Embryonic facial prominence (tissue), 1 donor: ENCODE data around the gene MARK4.
"Not testable (repeated sequence)": the region's sequence is repeated elsewhere in the genome, so short reads cannot be mapped to it uniquely, and the experiment has no call there.

ENCODE experiments used
- DNase-seq: peaks from one replicate; pipeline ENCODE4 v3.0.0-alpha.2; 2016; ENCODE audit errors: extremely low spot score

Gene MARK4

GRCh38 chr19:45305421-45305820, 54.4 kb downstream of the MARK4 start:
- DNase-seq, result no peak

- no peak for DNase-seq
These were observed 55.0 kb downstream of the MARK4 start for GRCh38 chr19:45306040-45306439.

GRCh38 chr19:45306518-45307027, 55.5 kb downstream of the MARK4 start:
- DNase-seq, result no peak

- DNase-seq, result no peak
These were observed 56.3 kb downstream of the MARK4 start for GRCh38 chr19:45307361-45307760.

GRCh38 chr19:45309322-45309721, 58.3 kb downstream of the MARK4 start:
- not testable (repeated sequence) for DNase-seq

- DNase-seq, result no peak
These were observed 60.5 kb downstream of the MARK4 start for GRCh38 chr19:45311621-45312020.

GRCh38 chr19:45312285-45312684, 61.2 kb downstream of the MARK4 start:
- not testable (repeated sequence) for DNase-seq

- DNase-seq, result no peak
These were observed 63.7 kb downstream of the MARK4 start for GRCh38 chr19:45314708-45315245.

- no peak for DNase-seq
These were observed 64.2 kb downstream of the MARK4 start for GRCh38 chr19:45315304-45315703.

GRCh38 chr19:45320997-45321775, 70.1 kb downstream of the MARK4 start:
- no peak for DNase-seq

- no peak for DNase-seq
These were observed 70.8 kb downstream of the MARK4 start for GRCh38 chr19:45321848-45322247.

- no peak for DNase-seq
These were observed 71.2 kb downstream of the MARK4 start for GRCh38 chr19:45322311-45322710.

- DNase-seq, result no peak
These were observed 71.7 kb downstream of the MARK4 start, which contains the start of gene CKM for GRCh38 chr19:45322744-45323281. TSS of gene CKM (minus strand) at chr19:45322875. CDS start at chr19:45319713, 3,162 bp downstream.

GRCh38 chr19:45323671-45324081, 72.6 kb downstream of the MARK4 start:
- DNase-seq, result no peak

- DNase-seq, result no peak
These were observed 73.4 kb downstream of the MARK4 start for GRCh38 chr19:45324349-45324907.

GRCh38 chr19:45327404-45328143, 76.5 kb downstream of the MARK4 start:
- DNase-seq, result no peak

- no peak for DNase-seq
These were observed 80.3 kb downstream of the MARK4 start for GRCh38 chr19:45331411-45331810.

GRCh38 chr19:45333609-45334303, 82.7 kb downstream of the MARK4 start:
- DNase-seq, result no peak

- DNase-seq, result not testable (repeated sequence)
These were observed 83.8 kb downstream of the MARK4 start for GRCh38 chr19:45334881-45335280.

- DNase-seq, result no peak
These were observed 85.7 kb downstream of the MARK4 start for GRCh38 chr19:45336696-45337251.

- DNase-seq, result no peak
These were observed 88.6 kb downstream of the MARK4 start for GRCh38 chr19:45339629-45340028.
